Lower lobe of right lung (tissue), 2 donors: Measurements from ENCODE around the gene SLC22A16. TPM values are rescaled to one million over a fixed set of nuclear protein-coding genes. Genes with fewer than 3 reads are reported as not detected.
A peak's percentile ranks its signal among the peaks of the same experiment; 100 is the strongest.

ENCODE experiments used
- ATAC-seq, 2 donors: fragments of 200-7000 bp; cut with Tn5 transposase; one replicate each; pipeline ENCODE4 v1.9.1; 2020 to 2022; ENCODE audit warnings: mild to moderate bottlenecking in 2 of 2, moderate library complexity in 2 of 2
- DNase-seq: peaks from one replicate; pipeline ENCODE4 v3.0.0-alpha.2; 2020
- H3K27ac ChIP-seq: fragments of 200-600 bp; one replicate; pipeline ENCODE4 v1.8.0; 2022
- H3K27me3 ChIP-seq: fragments of 200-600 bp; one replicate; pipeline ENCODE4 v1.8.0; 2022; ENCODE audit warnings: low read depth
- H3K36me3 ChIP-seq: fragments of 200-600 bp; one replicate; pipeline ENCODE4 v1.8.0; 2022; ENCODE audit warnings: mild to moderate bottlenecking
- H3K4me1 ChIP-seq: fragments of 200-600 bp; one replicate; pipeline ENCODE4 v1.8.0; 2022
- H3K4me3 ChIP-seq: fragments of 200-600 bp; one replicate; pipeline ENCODE4 v1.8.0; 2022; ENCODE audit warnings: mild to moderate bottlenecking
- H3K9me3 ChIP-seq: fragments of 200-600 bp; one replicate; pipeline ENCODE4 v1.8.0; 2022
- intact Hi-C: fragments of 100-400 bp; cut with DNase I; formaldehyde crosslinking; loops from one replicate; pipeline ENCODE4 v1.11.0; 2022
- long read RNA-seq: library from polyadenylated mRNA; unstranded; transcript quantifications from one replicate; pipeline ENCODE4 v2.0.0, GENCODE V29; 2021
- total RNA-seq: library from RNA; stranded (reverse); fragmentation: NEBNext Ultra II Directional; extraction: Animal tissue kit (Norgen Biotek cat#: 25700); gene quantifications from one replicate; pipeline ENCODE4 v1.2.1, GENCODE V29; 2021
- TF ChIP-seq, protein P1 (sequence below): fragments of 200-600 bp; IDR thresholded peaks from one replicate; pipeline ENCODE4 v1.8.0; 2022; ENCODE audit warnings: antibody characterized with exemption, mild to moderate bottlenecking
- donor health status: DM: no; HTN: yes; CAD: no; lungs with severe emphysema.

Gene SLC22A16, protein sequence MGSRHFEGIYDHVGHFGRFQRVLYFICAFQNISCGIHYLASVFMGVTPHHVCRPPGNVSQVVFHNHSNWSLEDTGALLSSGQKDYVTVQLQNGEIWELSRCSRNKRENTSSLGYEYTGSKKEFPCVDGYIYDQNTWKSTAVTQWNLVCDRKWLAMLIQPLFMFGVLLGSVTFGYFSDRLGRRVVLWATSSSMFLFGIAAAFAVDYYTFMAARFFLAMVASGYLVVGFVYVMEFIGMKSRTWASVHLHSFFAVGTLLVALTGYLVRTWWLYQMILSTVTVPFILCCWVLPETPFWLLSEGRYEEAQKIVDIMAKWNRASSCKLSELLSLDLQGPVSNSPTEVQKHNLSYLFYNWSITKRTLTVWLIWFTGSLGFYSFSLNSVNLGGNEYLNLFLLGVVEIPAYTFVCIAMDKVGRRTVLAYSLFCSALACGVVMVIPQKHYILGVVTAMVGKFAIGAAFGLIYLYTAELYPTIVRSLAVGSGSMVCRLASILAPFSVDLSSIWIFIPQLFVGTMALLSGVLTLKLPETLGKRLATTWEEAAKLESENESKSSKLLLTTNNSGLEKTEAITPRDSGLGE
- 0.80 TPM for total RNA-seq
- long read RNA-seq = 0 reads

DNA sequence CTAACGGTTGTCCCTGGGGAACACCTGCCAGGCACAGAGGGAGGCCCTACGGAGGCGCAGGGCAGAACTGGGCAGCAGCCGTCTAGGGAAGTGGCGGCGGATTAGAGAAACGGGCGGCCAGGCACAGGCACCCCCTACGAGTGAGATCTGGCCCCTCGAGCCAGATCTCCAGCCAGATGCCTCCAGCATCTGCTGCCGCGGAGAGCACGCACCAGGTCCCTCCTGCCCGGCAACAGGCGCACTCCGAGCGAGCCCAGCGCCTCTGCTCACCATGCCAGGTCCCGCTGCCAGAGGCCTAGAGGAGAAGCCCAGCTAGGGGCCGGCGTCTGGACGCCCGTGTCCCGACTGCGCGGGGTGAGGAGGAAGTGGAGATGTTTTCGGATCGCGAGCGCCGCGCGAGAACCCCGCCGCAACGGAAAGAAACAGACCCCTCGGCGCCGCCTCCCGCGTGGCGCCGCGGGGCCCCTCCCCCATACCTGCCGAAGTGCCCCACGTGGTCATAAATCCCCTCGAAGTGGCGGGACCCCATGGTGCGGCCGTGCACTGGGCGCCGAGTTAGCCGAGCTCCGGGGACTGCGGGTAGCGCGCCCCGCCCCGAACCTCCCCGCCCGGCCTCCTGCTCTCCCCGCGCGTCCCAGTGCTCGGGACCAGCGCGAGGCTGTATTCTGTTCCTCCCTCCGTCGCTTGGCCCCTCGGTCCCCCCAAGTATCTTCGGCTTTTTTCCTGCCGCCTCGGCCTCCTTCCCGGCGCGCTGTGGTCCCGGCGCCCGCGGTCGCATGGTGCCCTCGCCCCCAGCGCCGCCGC is at the start of gene SLC22A16:
Gene SLC22A16 (minus strand): TSS at position 568 of the 804 bp plus-strand sequence. CDS start 39 bp downstream, at position 529.
- Histone ChIP-seq H3K36me3 (no peaks in the 10 kb centered on the region), H3K4me3 (peak within 1 kb of the TSS; percentile 43), H3K4me1 (no peaks in the 10 kb centered on the region), H3K27ac (peak within 1 kb of the TSS; percentile 6), H3K27me3 (peaks cover 27% of the 10 kb centered on the region), H3K9me3 (no peaks in the 10 kb centered on the region)
- DNase-seq (peak; percentile 62), ATAC-seq (peak; percentile 48 to 53)
- intact Hi-C loops = no loop called here
- TF ChIP-seq, protein P1, sequence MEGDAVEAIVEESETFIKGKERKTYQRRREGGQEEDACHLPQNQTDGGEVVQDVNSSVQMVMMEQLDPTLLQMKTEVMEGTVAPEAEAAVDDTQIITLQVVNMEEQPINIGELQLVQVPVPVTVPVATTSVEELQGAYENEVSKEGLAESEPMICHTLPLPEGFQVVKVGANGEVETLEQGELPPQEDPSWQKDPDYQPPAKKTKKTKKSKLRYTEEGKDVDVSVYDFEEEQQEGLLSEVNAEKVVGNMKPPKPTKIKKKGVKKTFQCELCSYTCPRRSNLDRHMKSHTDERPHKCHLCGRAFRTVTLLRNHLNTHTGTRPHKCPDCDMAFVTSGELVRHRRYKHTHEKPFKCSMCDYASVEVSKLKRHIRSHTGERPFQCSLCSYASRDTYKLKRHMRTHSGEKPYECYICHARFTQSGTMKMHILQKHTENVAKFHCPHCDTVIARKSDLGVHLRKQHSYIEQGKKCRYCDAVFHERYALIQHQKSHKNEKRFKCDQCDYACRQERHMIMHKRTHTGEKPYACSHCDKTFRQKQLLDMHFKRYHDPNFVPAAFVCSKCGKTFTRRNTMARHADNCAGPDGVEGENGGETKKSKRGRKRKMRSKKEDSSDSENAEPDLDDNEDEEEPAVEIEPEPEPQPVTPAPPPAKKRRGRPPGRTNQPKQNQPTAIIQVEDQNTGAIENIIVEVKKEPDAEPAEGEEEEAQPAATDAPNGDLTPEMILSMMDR = no peak

DNA sequence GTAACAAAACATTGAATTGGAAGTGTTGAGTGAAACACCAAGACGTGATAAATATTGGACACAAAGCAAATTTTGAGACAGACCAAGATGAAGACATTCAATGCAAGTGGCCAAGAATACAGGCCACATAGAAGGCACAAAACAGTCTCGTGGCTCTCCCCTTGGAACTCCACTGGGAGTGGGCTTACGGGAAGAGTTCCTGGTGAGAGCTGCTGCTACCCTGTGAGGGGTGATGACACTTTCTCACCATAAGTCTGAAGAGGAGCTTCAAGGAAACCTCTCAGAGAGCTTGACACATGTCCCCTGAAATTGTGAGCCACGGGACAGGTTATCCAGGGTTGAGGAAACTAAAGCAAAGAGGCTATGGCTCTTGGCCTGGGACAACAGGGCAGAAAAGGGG is 48.6 kb upstream of the SLC22A16 start:
- DNase-seq (no peak), ATAC-seq (no peak)
- Histone ChIP-seq H3K27me3 (no peaks in the 10 kb centered on the region), H3K9me3 (no peaks in the 10 kb centered on the region), H3K4me1 (peaks cover 6% of the 10 kb centered on the region), H3K4me3 (no peak overlapping the region), H3K36me3 (no peaks in the 10 kb centered on the region), H3K27ac (no peak overlapping the region)
- TF ChIP-seq, protein P1 = no peak
- intact Hi-C loops = no loop called here

DNA sequence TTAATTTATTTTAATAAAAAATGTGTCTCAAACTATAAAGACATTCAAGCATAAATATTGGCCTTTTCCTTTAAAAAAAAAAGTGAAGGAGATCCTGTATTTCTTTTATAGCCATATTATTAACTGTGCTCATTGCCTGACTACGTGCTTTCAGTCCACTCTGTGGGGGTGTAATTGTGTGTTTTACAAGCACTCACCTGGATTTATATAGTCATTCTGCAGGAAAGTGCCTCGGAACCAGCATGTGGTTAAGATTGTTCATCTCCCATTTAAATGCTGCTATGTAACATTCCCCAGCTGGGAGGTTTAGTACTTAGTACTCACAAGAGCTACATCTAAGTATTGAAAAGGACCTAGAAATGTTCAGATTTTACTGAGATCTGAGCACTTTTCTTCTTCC is 47.9 kb upstream of the SLC22A16 start:
- no peaks in the 10 kb centered on the region for H3K27me3 ChIP-seq
- no peak overlapping the region for H3K27ac ChIP-seq
- no peaks in the 10 kb centered on the region for H3K9me3 ChIP-seq
- TF ChIP-seq, protein P1 = no peak
- no peak overlapping the region for H3K4me3 ChIP-seq
- peaks cover 6% of the 10 kb centered on the region for H3K4me1 ChIP-seq
- ATAC-seq (no peak), DNase-seq (no peak)
- no peaks in the 10 kb centered on the region for H3K36me3 ChIP-seq
- intact Hi-C loops = no loop called here

DNA sequence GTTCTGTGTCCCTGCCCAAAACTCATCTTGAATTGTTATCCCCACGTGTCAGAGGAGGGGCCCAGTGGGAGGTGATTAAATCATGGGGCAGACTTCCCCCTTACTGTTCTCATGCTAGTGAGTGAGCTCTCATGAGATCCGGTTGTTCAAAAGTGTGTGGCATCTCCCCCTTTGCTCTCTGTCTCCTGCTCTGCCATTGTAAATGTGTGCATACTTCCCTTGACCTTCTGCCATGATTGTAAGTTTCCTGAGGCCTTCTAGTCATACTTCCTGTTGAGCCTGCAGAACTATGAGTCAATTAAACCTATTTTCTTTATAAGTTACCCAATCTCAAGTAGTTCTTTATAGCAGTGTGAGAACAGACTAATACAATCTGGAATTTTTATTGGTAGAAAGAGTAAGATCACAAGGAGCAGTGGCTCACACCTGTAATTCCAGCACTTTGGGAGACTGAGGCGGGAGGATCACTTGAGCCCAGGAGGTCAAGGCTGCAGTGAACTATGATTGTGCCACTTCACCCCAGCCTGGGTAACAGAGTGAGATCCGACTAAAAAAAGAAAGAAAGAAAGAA is 47.1 kb upstream of the SLC22A16 start:
- ATAC-seq (no peak), DNase-seq (no peak)
- Histone ChIP-seq H3K27me3 (no peaks in the 10 kb centered on the region), H3K4me1 (peaks cover 3% of the 10 kb centered on the region), H3K4me3 (no peak overlapping the region), H3K27ac (no peak overlapping the region), H3K36me3 (no peaks in the 10 kb centered on the region), H3K9me3 (no peaks in the 10 kb centered on the region)
- TF ChIP-seq, protein P1 = no peak
- intact Hi-C loops = no loop called here

DNA sequence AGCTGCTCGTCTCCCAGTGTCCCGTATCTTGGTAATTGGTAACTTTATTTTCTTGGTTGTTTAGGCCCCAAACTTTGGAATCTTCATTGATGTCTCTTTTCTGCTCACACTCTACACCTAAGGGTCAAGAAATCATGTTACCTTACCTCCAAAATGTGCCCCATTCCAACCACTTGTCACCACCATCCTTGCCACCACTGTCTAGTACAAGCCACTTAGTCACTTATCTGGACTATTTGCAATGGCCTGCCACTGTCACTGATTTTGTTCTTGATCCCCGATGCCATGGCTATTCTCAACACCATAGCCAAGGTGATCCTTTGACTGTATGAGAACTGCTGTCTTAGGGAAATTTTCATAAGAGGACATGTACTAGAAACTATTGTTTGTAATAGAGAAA is 46.0 kb upstream of the SLC22A16 start:
- no peaks in the 10 kb centered on the region for H3K27me3 ChIP-seq
- ATAC-seq (no peak), DNase-seq (no peak)
- intact Hi-C loops = no loop called here
- H3K9me3 ChIP-seq = no peaks in the 10 kb centered on the region
- TF ChIP-seq, protein P1 = no peak
- no peak overlapping the region for H3K27ac ChIP-seq
- H3K4me1 ChIP-seq = no peaks in the 10 kb centered on the region
- H3K36me3 ChIP-seq = no peaks in the 10 kb centered on the region
- no peak overlapping the region for H3K4me3 ChIP-seq
